NCI-H1105 (cell line): ENCODE measurements around the gene INHBA.

Experiments
- DNase-seq: peaks from one replicate; lab custom pipeline; 2025; lab: John Stamatoyannopoulos, UW

The INHBA gene

DNA sequence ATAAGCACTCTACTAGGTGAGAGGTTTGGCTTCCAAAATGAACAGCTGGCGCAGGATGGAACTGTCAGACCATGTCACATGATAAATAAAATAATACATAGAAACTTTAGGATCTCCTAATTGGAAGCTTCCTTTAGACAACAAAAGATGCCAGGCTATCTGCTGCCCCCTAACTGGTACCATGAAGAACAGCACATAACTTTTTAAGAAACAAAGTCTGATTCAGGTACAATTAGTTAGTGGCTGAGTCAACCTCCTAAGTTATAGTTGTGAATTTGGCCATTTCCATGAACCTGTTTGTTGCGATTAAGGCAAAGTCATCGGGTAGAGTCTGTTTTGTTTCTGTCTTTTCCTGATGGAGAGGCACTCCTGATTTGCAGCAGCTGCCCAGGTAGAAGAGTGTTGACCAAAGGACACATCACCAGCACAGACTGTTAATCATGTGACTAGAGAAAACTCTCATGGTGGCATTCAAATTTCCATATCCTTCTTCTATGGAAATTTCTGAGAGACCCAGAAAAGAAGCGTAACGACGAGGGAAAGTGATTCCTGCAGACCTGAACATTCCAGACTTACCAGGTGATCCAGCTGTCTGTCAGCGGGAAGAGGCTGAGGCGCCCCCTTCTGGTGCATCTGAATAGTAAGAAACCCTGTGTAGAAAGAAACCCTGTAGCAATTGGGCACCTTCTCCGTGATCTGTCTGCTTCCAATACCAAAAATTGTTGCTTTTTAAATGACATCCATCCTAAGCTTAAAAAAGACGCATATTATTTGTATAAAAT lies 8.6 kb upstream of the INHBA start:
- DNase-seq = no peak

DNA sequence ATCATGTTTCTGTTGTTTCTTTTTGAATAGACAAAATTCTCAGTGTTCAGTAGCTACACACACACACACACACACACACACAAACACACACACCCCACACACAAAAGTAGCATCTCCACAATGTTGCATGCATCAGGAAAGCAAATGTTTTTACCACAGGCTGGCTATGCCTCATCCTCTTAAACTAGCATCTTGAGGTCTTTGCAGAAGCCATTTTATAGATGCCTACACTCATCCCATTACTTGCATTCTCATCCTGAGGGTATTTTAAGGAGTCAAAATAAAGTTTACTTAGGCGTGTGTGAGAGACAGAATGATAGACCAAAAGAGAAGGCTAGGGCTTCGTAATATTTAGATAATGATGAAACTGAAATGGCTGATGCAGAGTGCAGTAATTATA lies 7.9 kb upstream of the INHBA start:
- no peak for DNase-seq

DNA sequence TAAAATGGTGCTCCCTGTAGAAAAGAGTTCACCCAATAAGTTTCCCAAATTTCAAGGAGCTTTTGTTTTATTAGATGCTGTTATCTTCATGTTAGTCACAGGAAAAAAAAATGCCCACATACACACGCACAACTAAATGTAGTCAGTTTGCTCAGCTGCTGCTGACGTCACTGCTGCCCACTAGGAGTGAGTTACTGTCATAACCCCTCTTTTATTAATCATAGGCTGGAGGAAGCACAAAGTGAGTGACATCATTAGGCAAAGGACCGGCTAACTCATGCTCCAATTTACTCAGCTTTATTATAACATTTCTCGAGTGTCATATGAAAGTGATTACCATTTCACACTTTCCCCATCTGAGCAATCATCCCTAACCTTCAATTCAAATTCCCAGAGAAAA lies 6.7 kb upstream of the INHBA start:
- DNase-seq = no peak

DNA sequence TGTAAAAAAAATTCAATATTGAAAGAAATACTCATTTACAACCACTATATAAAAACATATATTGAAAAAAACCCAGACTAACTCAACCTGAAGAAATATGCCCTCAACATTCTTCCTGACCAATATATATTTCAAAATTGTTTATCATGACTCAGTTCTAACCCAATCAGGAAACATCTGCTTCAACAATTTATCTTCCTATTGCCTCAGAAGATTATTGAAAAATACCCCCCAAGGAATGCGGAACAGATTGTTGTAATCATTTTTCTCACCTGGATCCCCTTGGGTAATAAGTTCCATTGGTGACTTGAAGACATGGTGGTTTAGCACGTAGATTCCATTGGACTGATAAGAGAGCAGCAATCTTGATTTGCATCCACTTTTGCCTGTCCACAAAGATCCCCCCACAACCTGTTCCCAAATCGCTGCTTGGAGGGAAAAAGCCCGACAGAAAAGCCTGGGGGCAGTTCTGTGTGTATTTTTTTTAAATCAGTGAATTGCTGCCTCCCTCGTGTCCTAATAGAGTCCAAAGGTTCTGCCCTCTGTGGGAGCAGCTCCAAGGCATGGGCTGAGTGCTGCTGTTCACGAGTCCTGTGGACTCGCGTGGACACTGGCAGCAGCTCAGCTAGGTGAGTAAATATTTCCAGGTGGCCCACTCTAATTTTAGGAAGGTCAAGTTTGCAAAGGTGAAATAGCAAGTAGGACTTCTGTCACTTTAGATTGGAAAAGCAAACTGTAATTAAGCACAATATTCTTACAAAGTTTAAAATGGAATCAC lies 5.9 kb upstream of the INHBA start:
- no peak for DNase-seq

DNA sequence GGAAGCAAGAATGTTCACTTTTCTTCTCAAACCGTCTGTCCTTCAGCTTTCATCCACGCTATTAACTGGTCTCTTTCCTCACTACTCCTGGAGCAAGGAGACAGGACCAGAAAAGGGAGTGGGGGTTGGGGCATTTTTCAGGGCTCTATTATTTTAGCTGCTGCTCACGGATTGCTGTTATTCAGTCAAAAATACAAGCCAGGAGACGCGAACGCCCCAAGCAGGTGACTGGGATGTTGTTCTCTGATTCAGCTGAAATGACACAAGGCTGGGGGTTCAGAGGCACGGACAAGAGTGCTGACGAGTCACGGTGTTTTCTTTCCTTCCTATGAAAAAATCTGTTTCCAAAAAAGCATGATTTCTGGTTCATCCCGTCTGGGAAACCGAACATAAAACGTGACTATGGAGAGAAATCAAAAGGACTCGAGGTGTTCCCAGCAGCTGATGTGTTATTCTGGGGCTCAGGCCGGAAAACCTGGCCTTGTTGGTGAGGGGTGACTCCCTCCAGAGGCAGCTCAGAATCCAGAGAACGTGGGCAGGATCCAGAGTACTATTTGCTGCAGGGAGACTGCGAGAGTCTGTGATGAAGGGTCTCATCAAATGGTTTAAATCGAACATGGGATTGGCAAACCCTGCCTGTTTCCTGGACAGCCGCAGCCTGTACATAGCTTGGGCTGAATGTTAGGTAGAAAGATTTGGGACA lies 3.5 kb upstream of the INHBA start:
- no peak for DNase-seq

DNA sequence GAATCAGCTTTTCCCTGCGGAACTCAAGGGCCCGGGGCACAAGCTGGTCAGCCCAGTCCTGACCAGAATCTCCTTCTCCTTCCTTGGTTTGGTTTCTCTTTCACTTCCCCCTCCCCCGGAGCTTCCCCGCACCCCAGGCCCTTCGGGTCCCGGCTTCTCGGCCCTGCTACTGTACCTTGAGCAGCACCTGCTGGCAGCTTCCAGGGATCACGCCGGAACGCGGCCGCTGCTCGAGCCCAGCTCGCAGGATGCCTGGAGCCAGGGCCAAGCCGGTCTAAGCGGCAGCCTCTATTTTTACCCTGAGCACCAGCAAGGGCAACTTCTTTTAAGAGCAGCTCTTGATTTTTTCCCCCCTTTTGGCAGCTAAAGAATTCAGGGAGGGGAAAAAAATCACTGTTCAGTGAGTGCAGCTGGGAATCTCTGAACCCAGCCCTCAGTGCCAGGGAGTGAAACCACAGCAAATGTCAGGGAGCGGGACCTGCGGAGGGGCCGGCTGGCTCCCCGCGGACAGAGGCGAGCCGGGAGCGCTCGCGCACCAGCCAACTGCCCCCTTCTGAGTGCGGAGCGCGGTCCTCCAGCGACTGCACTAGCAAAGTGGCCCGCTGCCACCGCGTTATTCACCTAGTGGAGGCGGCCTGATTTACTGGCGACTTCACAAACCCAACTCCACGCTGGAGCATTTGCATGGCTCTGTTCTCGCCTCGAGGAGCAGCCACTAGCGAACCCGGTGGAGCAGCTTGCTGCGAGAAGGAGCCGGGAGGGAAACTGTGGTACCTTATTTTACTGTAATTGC lies 2.4 kb upstream of the INHBA start:
- peak; percentile 40 for DNase-seq

DNA sequence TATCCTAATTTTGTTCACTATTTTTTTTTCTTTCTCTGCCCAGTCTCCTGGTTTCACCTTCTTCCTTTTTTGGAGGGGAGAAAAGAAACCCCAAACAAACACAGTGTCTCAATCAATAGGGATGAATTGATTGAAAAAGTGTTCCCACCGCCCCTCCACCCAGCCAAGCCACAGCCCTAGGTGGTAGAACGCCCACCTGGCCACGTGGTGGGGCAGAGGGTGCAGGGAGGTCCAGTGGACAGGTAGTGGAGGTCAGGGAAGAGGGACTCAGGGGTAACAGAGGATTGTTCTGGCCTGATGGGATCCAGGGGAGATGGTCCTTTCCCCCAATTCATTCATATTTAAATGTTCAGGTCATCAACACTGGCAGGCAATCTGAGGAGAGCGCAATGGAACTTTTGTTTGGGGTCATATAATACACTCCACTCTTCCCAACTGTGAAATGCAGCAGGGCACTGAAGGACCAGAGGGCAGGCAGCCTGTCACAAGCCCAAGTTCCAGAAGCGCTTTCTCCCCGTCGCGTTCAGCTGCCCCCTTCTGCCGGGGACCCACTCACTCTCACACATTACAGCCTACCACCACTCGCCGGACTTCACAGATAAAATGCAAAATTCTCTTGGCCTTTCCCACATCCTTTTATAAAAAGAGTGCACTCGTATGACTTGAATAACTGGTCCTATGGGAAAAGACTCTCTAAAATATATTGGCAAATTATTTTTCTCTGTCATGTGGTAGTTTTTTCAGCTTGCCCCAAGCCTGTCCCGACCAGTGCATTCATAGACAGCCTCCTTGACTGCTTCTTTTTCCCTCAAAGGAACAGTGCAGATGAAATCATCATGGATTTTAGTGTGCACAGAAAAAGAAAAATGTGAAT lies 1.6 kb downstream of the INHBA start:
- DNase-seq = no peak

DNA sequence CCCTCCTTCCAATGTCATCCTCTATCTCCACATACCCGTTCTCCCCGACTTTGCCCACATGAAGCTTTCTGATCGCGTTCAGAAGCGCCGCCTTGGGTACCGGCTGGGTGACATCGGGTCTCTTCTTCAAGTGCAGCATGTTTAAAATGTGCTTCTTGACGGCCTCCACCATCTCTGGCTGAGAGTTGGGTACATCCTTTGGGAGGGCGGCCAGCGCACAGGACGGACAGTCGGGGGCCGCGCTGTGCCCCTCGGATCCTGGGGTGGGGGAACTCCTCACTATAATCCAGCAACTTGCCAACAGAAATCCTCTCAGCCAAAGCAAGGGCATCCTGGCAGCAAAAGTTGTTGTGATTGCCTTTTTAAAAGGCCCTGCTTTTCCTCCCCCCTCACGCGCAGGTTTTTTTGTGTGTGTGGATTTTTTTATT lies 2.8 kb downstream of the INHBA start:
- DNase-seq = no peak

DNA sequence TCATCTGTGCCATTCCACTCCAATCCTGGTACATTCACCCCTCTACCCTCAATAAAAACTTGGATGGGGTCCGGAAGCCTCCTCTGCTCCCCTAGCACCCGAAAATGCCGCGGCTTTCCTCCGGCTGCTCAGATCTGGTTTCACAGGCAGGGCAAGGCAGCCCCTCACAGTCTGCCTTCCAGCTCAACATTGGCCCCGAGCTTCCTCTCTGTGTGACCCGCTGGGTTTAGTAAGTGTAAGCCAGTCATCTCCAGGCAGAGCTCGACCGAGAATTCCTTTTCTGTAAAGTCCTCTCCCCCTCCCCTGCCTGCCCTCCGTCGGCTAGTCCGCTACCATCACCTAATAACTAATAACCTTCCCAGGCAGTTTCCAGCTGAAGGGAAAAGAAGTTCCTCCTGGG lies 3.4 kb downstream of the INHBA start:
- no peak for DNase-seq

DNA sequence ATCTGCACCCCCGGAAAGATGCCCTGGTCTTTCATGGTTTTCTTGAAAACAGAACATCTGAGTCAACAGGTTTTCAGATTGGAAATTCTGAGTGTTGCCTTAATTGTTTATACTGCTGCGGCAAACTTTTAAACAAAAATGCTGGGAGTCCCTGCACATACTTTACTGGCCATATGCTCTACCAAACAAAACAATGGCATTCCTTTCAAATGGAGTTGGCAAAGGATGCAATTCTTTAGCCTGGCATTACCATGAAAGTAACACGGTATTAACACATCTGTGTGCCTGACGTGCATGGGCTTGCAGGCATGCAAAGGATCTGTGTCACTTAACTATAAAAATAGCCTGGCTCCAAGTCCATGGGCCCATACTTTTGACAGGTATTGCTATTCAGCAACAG lies 4.2 kb downstream of the INHBA start:
- DNase-seq = no peak

DNA sequence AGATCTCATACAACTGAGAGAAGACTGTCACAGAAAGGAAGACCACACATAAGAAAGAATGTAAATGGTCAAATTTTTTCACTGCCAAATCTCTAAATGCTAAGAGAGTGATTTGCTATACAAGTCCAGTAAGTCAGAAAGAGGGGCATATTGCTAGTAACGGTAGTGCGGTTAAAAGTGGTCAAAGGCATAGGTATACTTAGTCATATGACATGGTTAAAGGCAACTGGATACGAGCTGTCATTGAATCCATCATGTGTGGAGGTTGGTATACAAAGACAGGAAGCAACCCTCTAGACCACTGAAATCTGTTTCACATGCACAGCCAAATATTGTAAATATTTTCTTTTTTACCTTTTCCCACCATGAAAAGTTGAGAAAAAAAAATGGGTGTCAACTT lies 4.8 kb downstream of the INHBA start:
- no peak for DNase-seq

DNA sequence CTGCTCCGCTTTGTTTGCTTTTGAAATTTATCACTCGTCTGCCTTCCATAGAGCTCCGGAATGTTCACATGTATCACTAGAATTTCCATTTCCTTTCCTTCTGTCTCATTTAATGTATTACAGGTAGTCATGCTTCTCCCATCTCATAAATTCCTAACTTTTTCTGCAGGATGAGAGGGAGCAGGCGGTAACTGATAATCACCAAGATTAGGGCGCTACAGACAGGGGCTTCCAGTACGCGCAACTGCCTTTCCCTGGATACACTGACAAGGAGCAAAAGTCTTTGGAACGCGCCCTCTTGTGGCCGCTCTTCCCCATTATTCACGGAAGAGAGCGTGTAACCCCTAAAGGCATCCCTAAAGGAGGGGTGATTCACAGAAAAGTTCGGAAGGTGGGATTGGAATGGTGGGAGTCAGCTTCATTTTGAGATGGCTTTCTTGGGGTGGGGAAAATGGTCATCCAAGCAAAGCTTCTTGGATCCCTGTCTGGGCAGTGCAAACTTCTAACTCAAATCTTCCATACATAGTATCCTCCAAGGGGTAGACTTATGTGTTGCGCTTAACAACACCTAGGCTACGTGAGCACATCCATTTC lies 6.5 kb downstream of the INHBA start:
- peak; percentile 2 for DNase-seq

DNA sequence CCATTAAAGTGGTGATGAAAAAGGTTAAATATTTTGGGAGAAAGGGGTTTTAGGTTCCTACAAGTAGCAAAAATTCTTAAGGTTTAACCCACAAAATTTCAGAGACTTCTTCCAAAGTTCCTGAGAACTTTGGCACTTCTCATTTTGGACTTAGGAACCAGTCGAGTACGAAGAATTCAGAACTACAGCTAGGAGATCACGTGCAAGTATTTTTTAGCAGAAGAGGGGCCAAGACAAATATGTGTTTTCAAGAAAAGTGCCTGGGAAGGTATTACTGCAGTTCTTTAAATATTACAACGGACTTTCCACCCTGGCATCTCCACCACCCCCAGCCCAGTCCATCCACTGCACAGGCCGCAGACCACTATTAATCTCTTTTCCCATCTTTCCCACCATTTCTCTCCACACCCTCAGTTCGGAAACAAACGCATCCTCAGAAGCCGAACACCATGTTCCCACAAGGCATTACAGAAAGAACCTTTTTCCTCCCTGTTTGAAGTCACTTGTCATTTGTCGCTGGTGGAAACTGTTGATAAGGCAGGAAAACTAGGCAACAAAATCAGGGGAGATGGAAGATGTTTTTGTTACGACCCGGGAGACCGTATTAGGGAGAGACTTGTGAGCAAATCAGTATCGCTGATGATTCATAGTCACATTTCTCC lies 7.1 kb downstream of the INHBA start:
- no peak for DNase-seq

DNA sequence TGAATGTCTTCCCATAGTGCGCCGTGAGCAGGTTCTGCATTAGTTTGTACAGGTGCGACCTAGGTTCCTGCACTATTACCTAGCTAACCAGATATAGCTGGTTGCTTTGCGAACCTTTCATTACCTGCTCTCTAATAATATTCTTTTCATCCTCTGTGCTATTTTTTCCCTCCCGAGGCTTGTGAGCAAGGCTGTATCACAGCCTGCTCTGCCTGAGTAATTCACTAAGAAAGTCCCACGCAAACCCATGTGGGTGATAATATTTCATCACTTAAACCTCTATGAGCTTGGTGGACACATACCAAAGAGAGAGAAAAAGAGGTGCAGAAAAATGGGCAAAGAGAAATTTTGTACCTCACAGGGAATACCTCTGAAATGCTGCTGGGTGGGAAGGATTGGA lies 8.4 kb downstream of the INHBA start:
- no peak for DNase-seq

DNA sequence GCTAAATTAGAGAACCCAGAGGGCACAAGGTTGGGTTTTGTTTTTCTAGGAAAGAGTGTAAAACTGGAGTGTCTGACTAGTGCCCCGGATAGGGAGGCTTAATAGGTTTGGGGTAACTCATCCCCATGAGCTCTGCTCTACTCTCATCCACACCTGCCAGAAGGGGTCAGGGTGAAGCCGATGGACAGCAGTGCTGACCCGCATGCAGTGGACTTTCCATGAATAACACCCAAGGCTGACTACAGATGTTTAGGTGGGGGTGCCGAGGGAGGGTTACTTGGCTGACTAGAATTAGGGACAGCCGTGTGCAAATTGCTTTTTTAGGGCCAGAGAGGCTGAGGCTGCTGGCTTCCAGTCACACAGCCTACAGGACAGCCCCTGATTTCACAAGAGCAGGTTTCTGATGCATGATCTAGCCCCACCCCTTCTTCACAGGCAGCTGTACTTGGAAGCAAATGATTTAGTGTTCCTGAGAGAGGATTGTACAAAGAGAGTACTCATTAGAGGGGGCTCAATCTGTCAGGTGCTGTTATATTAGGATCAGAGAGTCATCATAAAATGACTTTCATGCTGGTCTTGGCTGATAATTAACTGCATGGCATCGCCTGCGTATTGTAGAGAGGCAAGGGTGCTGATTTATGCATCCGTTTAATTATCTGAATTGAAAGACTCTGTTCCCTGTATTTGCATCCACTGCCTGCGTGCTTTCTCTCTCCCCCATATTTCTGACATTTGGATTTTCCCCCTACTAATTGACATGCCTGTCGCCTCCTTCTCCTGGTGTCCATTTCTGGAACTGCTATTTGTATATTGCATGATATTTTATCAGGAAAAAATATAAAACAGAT lies 9.5 kb downstream of the INHBA start:
- DNase-seq = peak; percentile 3

DNA sequence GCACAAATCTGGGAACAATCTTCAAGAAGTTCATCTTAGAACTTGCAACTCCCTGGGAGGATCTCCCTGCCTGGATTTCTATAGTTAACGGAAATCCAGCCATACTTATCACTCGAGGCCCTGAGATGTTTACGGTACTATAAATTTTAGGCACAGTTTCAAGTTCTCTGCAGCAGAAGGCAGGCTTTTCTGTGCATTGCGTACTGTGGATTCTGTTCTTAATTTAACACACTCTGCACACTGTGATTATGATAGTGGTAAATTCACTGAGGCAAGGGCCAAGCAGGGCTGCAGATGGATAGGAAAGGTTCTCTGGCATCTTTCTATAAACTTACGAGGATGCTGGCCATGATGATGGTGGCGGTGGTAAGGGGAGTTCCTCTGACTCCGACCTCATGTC lies 10.6 kb downstream of the INHBA start:
- no peak for DNase-seq

DNA sequence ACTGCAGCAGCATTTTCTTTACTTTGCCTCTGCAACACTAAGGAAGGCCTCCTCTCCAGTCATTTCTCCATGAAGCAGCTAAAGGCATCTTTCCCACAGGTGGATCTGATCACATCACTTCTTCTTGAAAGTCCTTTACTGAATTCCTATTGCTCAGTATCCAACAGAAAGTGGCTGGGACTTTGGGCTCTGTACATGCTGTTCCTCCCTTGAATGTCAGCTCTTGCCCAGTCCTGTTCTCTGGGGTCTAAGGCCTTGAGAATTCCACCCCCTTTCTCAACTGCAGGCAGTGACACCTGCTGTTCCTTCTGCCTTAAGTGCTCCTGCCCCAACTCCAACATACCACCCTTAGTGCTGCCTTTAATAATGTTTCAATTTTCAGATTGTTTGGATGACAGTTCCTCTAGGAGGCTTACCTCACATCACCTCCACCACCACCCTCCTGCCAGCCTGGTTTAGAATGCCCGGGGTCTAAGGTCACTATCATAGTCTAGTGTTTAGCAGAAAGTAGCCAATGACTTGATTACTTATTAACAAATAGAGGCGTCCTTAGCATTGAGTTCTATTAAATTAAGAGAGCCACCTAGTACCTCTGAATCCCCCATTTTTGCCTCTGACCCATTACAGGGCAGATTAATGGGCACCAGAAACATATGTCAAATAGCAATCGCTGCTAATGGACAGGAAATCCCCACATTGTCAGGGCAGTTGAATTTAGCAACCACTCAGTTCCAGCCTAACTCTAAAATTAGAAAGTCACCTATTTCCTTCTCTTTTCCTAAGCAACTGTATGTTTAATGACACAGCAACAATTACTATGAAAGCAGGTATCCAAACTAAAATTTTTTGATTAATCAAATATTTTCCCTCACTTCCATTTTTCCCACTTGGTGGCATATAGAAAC lies 11.4 kb downstream of the INHBA start:
- DNase-seq = no peak

DNA sequence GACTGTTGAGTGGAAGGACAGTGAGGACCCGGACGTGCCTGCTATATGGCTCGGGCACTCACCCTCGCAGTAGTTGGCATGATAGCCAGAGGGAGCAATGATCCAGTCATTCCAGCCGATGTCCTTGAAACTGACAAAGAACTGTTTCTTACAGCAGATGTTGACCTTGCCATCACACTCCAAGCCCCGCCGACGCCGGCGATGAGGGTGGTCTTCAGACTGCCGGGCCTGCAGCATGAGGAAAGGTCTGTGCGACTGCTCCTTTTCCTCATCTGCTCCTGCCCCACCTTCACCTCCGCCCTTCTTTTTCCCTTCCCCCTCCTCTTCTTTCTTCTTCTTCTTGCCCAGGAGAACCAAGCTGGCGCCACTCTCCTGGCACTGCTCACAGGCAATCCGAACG lies 13.1 kb downstream of the INHBA start:
- no peak for DNase-seq
